DOHH2 (cell line): ENCODE data around the gene ETS2.

Source experiments
- EZH2phosphoT487 ChIP-seq: fragments of 200-600 bp; sonication (generic); IDR thresholded peaks from 2 replicates; pipeline ENCODE4 v1.6.1; 2017; ENCODE audit warnings: borderline replicate concordance, mild to moderate bottlenecking, antibody characterized with exemption, low read length, moderate library complexity, mixed read lengths
- TF ChIP-seq, protein P1 (sequence below): fragments of 200-600 bp; sonication (generic); IDR thresholded peaks from one replicate; pipeline ENCODE4 v1.5.1; 2014; ENCODE audit warnings: antibody characterized with exemption, mild to moderate bottlenecking, low read depth, low read length; ENCODE audit not compliant: poor library complexity, severe bottlenecking

DNA sequence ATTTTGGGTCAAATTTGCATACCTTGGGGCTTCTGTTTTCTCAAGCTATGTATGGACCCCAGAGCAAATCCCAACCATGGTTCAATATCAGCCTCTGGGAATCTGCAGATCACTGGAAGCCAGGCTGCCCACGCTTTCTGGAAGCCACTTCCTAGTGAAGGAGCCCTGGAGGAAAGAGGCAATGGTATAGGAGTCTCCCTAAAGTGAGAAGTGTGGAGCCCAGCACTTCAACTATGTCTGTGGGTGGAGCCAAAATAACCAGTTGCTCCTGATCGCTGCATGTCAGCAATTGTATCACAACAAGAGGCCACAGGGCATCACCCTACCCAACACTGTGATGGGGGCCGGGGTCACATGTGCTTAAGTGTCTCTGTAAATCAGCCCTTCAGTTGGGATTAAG lies 26.9 kb downstream of the ETS2 start:
- TF ChIP-seq, protein P1, sequence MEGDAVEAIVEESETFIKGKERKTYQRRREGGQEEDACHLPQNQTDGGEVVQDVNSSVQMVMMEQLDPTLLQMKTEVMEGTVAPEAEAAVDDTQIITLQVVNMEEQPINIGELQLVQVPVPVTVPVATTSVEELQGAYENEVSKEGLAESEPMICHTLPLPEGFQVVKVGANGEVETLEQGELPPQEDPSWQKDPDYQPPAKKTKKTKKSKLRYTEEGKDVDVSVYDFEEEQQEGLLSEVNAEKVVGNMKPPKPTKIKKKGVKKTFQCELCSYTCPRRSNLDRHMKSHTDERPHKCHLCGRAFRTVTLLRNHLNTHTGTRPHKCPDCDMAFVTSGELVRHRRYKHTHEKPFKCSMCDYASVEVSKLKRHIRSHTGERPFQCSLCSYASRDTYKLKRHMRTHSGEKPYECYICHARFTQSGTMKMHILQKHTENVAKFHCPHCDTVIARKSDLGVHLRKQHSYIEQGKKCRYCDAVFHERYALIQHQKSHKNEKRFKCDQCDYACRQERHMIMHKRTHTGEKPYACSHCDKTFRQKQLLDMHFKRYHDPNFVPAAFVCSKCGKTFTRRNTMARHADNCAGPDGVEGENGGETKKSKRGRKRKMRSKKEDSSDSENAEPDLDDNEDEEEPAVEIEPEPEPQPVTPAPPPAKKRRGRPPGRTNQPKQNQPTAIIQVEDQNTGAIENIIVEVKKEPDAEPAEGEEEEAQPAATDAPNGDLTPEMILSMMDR: no peak
- no peak for TF ChIP-seq EZH2phosphoT487
